ENCODE measurements around the gene PLEKHA5.

The PLEKHA5 gene

GRCh38 chr12:19128485-19128884 lies 1.0 kb upstream of the PLEKHA5 start:
- DNase-seq = no peak

- DNase-seq = no peak
Observed at GRCh38 chr12:19129122-19129485, 429 bp upstream of the PLEKHA5 start.

- DNase-seq = no peak
Observed at GRCh38 chr12:19130224-19131024, 891 bp downstream of the PLEKHA5 start.

DNA sequence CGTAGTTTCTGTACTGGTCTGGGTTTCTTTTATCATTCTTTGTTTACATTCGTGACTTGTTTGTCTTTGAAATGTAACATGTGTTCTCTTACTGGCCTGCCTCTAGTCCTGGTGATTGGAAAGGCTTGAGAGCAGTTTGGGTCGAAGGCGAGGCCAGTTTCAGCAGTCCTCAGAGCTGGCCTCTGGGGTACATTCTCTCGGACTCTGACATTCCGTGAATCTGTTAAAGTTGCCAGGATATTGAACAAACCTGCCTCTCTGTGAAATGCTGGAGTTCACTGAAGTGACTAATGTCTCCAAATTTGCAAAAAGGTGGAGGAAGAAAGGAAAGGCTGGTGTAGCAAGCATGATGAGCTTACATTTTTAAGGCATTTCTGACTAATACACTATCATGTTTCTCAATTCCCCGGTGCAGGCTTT lies 1.5 kb downstream of the PLEKHA5 start:
- no peak for DNase-seq

DNA sequence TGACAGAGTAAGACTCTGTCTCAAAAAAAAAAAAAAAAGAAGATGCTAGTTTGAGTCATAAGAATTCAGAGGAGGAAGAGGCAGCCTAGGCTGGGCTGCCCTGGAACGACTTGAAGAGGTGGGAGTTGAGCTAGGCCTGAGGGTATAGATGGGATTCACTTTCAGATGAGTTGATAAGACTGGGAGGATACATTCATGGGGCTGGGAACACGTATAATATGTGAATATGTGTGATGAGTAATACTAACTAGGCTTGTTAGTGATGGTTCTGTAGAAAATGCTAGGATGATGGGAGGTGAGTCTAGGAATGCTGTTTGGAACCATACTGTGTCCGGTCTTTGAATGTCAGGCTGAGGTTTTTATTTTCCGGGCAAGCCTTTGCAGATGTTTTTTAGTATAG lies 9.0 kb downstream of the PLEKHA5 start:
- DNase-seq = no peak

DNA sequence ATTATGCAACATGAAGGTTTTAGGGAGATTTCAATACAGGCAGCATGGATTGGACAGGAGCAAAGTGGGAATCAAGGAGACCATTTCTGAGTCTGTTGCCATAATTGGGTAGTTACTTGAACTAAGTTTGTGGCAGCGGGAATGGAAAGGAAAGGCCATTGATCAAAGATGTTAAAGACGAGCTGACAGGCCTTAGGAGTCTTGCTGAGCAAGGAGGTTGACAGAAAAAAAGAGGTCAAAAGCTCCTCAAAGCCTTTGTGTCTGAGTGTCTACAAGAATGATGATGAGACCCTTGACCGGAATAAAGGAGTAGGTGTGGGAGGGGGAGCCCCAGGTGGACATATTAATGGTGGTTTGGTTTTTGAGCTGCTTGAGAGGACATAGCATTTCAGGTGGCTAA lies 9.4 kb downstream of the PLEKHA5 start:
- DNase-seq = no peak

- no peak for DNase-seq
Observed at GRCh38 chr12:19139615-19140194, 10.2 kb downstream of the PLEKHA5 start.

DNA sequence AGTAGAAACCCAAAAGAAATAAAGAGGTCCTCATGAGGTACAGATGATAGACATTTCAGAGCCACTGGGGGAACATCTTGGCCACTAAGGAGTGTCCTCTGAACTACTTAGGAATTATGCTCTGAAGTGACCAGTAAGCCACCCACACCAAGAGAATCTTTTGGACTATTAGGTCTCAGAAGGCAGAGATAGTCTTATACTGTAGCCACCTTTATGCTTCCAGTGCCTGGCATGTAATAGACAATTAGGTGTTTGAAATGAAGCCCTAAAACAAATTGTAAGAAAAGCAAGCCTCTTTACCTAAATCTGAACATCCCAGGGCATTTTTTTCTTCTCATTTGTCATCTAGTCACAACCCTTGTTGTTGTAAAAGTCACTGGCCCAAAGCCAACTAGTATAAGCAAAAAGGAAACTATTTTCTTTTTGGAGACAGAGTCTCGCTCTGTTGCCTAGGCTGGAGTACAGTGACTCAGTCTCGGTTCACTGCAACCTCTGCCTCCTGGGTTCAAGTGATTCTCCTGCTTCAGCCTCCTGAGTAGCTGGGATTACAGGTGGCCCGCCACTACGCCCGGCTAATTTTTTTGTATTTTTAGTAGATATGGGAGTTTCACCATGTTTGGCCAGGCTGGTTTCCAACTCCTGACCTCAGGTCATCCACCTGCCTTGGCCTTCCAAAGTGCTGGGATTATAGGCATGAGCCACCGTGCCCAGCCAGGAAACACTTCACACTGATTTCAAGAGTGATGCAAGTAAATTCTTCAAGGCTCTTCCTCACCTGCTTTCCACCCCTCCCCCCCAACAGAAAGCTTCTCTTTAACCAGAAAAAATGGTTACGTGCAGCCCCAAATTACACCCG lies 11.1 kb downstream of the PLEKHA5 start:
- no peak for DNase-seq

- no peak for DNase-seq
Observed at GRCh38 chr12:19142499-19142898, 13.0 kb downstream of the PLEKHA5 start.

- DNase-seq = no peak
Observed at GRCh38 chr12:19144287-19144686, 14.8 kb downstream of the PLEKHA5 start.

GRCh38 chr12:19144985-19145384 lies 15.5 kb downstream of the PLEKHA5 start:
- DNase-seq = no peak

DNA sequence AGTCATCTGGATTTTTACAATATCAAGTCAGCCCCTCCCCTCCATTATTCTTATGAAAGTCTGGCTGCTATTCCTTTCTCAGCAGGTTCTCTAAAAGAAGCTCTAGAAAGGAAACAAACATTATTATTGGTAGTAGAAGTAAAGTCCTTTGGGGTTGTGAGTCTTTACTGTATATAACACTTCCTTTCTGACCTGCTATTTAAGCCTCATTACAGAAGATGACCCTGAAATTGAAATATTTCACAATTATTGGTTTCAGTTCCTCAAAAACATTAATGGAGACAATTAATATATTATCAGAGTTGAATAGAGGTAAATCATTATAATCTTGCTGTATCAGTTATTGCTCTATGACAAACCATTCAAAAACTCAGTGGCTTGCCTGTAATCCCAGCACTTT lies 19.3 kb downstream of the PLEKHA5 start:
- no peak for DNase-seq

DNA sequence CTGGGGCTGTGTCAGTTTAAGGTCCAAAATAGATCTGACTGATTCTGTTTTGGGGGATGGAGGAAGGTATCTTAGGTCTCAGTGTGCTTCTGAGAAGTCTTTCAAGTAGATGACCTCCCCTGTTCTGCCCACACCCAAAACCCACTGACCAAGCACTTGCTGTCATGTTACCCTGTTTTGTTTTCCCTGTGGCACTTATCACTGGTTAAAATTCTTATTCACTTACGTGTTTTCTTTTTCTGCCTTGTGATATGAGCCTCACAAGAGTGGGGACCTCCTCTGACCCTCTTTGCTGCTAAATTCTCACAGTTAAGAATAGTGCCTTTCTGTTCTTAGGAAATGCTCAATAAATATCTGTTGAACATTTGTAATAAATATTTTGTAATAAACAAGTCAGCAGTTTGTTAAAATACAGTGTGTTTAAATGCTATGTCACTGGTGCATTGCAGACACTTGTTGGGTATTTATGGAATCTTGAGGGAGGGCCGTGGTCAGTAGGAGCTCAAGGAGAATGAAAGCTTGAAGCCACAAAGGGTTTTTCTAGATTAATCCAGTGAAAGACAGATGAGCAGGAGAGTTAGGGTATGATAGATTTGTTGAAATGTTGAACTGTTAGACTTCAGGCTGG lies 20.9 kb downstream of the PLEKHA5 start:
- DNase-seq = no peak

DNA sequence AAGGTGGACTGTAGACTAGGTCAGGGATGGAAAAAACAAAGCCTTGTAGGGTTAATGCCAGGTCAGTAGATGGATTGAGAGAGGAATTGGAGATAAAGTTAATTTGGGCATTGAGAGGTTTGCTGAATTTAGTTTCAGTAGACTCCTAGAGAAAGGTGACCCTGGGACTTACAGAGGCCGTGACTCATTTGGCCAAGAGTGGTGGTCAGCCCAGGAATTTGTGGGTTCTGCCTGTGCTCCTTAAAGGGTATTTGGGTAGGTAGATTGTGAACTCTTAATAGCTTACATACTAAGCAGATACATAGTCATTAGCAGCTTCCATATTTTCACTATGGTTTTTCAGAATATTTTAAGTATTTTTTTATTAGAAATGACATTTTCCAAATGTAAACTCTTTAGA lies 21.8 kb downstream of the PLEKHA5 start:
- DNase-seq = no peak

GRCh38 chr12:19153396-19153795 lies 23.9 kb downstream of the PLEKHA5 start:
- no peak for DNase-seq

- DNase-seq = no peak
Observed at GRCh38 chr12:19154686-19155085, 25.2 kb downstream of the PLEKHA5 start.

- no peak for DNase-seq
Observed at GRCh38 chr12:19155981-19156734, 26.6 kb downstream of the PLEKHA5 start.

- DNase-seq = no peak
Observed at GRCh38 chr12:19158923-19159322, 29.4 kb downstream of the PLEKHA5 start.

DNA sequence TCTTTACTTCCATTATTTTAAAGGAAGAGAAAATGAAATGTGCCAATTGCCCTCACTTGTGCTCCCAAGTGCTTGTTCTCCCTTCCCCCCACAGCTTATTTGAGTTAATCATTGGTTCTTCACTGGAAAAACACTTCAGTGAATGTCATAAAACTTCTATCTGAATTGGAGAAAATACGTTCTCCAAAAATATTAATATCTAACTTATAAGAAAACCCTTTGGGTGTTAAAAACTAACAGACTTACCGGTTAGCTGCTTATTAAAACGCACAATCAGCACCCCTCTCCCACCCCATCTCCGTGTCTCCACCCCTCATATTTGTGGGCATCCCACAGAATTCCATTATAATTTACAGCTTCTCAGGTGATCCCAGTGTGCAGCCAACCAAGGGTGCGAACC lies 31.7 kb downstream of the PLEKHA5 start:
- no peak for DNase-seq

GRCh38 chr12:19165451-19165850 lies 35.9 kb downstream of the PLEKHA5 start:
- no peak for DNase-seq

DNA sequence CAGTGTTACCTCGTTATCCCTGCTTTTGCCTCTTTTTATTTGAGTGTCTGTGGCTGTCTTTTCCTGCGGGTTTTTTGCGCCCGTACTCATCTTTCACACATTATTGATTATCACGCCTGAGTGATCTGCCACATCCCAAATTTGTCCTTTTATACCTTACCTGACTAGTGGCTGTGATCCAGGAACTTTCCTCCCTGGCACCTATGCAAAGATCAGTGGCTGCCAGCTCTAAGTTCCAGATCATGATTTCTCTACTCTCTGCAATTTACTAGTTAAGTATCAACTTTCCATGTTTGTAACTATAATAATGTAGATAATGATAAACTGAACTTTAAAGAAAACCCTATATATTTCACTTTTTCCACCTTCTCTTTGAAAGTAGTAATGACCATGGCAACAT lies 36.9 kb downstream of the PLEKHA5 start:
- no peak for DNase-seq

DNA sequence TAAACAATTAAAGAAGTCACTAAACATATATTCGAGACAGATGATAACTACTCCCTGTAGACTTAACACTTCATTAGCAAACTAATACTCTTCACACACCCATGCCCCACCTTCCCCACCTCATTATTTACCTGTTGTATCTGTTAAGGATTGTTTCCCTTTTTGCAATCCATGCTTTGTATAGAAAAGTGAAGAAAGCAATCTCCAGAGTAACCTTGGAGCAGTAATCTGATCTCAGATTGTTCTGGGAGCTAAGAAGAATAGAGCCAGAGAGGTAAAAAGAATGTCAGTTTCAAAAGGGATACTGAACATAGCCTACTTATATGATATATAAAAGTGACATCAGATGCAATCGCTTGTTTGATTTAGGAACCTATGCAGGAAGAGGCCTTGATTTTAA lies 37.4 kb downstream of the PLEKHA5 start:
- no peak for DNase-seq

DNA sequence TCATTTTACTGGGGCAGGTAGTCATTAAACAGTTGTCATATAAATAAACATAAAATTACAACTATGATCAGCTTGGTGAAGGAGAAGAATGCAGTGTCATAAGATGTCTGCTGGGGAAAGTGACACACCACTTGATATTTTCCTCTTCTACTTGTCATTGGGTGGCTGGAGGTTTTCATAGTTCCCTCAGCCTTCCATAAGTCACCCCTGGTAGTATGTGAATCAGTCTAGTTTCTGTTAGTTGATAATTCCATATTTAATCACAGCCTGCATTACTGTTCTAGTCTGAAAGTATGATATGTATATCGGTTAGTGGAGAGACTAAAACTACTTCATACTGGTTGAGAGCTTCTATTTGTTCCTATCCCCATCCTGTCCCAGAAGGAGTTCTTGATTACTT lies 38.2 kb downstream of the PLEKHA5 start:
- no peak for DNase-seq

Measured in cerebellar nuclear complex (tissue), 1 donor.